ENCODE measurements around the gene ESPN.

The ESPN gene

GRCh38 chr1:6501279-6501813, 76.8 kb downstream of the ESPN start:
- DNase-seq: no peak

DNA sequence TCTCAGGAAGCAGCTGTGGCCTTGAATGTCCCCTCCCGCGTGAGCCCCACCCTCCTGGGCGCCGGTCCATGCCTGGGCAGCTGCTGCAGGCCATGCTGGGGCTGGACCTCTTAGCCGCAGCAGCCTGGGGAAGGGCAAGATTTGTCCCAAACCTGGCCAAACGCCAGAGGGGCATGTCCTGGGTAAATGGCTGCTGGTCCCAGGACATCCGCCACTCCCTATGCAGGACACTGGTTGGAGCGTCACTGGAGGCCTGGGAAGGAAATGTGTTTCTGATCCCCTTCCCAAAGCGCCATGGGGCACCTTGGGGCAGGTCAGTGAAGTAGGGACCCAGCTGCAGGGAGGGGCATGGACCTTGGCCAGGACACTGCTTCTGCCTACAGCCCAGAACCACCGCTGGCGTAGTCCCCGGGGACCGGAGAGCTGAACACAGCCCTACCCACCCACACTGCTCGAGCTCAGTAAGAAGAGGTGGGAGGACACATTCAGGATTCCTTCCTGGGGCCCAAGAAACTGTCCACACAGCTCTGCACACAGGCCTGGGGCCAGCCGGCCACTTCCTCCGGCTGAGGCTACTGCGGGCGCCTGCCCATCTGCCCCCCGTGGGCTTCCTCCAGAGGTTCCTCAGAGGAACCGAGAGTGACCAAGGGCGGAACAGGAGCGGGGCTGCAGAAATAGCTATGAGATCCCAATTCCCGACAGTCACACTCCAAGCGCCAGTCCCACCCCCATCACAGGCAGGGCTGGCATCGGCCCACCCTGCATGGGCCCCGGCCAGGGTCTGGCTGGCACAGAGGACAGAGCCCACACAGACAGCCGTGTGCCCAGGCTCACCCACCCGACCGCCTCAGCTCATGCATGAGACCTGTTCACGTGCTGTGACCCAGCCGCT, 77.7 kb downstream of the ESPN start:
- no peak for DNase-seq

DNA sequence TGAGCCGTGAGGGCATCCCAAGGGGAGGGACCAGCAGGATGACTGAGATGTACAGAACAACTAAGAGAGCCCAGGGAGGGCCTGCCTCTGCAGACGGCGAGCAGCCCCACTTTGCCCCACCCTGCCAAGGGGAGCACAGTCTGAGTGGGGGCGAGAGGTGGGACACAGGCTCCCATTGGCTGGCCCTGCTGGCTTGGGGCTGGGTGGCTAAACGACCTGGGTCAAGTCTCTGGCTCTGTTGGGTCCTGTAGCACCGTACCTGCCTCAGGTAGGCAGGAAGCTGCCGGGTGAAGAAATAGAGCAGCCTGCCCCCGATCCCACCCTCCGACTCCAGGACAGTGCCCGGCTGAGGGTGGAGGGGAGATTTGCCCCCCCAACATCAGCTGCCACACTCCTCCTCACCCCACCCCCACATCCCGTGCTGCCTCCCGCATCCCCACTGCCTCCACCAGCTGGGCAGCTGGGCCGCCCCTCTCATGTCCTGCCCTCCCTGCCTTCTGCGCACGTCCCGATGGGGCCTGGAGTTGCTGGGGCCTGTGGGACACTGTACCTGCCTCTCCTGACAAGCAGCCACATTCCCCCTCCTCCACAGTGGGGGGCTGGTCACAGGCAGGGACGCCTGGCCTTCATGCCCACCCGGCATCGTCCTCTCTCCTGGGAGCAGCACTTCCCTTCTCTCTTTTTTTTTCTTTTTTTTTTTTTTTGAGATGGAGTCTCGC, 79.5 kb downstream of the ESPN start:
- no peak for DNase-seq

DNA sequence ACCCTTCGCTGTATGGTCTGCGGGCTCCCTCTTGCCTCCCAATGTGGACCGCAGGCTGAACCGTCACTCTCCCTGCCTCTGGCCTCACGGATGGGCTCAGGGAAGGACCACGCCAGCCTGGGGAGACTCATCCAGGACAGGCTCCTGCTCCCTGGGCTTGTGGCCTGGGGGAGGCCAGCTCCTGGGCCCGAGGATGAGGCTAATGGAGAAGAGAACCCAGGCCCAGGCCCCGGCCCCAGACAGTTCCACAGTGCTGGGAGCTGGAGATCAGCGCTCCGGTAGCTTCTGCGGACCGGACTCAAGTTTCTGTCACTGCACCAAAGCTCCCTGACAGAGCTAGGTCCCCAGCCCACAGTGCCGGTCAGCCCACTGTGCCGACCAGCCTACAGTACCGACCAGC, 80.3 kb downstream of the ESPN start:
- DNase-seq: no peak

DNA sequence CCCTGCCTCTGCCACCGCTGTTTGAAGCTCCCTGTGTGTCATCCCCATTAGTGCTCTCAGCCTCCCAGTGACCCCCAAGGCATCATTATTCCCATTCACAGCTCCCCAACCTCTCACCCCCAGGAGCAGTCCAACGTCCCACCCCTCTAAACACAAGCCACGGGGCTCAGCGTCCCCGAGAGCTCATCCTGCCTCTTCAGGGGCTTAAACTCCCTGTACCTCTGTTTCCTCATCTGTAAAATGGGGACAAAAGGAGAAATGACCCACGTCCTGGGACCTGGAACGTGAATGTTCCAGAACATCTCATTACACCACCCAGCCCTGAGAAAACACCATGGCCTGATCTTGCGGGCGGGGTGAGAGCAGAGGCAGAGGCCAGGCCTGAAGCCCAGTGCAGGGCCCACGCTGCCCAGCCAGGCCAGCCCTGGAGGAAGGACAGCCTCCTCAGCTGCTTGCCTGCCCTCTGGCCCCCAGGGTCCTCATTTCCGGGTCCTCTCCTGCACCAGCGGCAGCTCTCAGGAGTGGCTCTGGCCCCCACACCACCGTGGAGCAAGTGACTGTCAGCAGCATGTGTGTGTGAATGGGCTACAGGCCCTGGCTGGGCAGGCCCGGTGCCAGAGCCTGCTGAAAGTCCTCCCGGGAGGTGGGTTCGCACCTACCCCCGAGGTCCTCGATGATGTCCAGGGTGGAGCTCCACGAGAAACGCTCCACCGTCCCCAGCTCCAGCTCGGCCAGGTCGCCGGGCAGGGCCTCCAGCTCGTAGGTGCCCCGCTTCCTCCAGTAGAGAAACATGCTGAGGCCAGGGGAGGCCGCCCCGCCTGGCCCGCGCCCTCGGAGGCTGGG, 81.0 kb downstream of the ESPN start:
- DNase-seq: no peak

DNA sequence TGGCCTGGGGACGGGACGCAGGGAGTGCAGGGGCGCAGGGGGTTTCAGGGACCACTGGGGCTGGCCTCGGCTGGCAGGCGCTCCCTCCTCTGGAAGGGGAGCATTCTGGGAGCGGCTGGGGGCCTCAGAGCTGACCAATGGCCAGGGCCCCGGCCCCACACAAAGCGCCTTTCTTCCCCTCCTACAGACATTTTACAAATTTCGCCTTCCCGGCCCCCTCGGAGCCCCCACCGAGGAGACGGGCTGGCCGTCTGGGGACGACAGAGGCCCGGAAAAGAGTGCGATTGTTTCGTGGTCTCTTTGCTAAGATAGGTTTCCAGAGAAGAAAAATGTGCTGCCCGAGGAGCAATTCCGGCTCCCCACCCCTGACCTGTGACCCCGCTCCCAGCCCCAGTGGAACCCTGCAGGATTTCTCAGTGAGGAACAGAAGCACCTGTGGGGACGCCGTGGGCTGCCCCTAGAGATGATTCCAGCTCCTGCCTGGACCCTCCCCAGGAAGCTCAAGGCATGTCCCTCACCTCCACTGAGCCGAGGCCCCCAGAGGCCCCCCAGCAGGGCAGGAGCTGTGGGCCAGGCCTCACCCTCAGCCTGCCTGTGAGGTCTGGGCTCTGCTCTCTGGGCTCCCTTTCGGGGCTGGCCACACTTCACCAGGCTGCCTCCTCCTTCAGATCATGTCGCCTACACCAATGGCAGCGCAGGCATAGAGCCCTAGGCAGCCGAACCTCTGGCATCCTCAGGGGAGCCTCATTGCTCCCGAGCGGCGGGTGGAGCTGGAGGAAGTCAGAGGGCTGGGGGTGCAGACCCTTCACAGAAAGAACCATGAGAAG, 81.8 kb downstream of the ESPN start:
- DNase-seq: no peak

DNA sequence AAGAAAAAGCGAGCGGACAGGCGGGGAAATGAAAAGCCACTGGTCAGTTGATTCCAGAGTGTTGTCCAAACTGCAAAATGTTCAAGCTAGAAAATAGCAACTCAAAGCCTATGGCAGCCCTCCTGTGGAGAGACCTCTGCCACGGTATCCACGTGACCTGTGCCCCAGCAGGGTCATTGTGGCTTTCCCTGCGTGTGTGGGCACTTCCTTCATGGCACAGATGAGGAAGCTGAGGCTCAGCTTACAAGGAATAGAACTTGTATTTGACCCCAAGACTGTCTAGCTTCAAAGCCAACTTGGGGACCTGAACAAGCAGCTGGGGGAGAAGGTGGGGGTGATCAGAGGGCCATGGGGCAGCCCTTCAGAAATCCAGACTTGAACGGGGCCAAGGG, 82.5 kb downstream of the ESPN start:
- no peak for DNase-seq

GRCh38 chr1:6507461-6507911, 82.9 kb downstream of the ESPN start:
- no peak for DNase-seq

GRCh38 chr1:6508154-6508815, 83.7 kb downstream of the ESPN start:
- no peak for DNase-seq

DNA sequence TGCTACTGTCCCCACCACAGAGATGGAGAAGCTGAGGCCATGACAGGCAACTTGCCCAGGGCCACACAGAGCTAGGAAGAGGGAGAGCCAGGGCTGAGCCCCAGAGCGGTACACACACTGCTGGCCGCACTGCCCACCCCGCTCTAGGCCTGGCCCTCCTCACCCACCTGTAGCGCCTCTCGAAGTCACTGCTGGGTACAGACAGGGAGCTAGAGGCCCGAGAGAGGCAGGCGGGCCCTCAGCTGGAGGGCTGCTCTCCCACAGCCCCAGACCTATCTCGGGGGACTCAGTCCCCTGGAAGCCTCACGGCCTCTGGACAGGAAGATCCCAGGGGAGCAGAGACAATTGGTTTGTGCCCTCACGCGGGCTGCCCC, 84.2 kb downstream of the ESPN start:
- no peak for DNase-seq

DNA sequence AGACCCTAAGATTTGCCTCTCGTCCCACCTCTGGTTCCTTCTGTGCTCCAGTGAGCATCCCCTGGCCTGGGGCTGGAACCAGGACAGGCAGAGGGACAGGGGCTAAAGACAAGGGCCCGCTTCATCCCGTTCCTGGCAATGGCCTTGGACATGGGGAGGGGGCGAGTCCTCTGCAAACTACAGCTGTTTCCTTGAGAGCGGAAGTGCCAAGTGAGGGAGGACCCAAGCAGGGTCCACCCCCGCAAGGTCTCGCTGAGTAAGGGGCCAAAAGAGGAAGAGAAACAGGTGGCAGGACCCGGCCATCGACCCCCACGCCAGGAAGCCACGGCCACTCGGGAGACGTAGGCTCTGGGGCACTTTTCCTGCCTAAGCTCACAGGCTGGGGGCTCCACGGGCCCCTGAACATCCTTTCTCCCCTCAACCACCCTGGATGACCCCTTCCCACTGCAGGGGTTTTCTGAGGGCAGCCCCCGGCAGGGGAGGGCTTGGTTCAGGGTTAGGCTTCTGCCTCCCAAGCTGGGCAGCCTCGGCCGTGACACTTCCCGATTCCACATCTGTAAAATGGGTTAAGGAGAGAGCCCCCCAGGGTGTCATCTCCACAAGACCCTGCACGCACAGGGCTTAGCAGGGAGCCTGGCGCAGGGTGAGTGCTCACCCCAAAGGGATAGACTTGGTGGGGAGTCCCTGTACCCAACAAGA, 84.8 kb downstream of the ESPN start:
- DNase-seq: no peak

DNA sequence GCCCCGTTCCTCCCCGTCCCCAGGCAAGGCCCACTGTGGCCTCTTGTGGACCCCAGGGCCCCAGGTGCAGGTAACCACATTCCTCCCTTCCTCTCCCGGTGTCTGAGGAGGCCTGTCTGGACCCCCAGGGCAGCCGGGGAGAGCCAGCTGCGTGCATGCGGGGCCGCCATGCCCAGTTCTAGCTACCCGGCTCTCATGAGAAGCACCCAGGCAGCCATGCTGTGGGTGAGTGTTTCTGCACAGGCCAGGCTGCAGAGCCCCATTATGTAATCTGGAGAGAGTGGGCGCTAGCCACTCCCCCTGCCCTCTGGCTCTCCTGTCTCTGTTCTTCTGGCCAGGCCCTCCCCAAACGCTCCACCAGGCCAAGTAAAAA, 85.3 kb downstream of the ESPN start:
- DNase-seq: no peak

DNA sequence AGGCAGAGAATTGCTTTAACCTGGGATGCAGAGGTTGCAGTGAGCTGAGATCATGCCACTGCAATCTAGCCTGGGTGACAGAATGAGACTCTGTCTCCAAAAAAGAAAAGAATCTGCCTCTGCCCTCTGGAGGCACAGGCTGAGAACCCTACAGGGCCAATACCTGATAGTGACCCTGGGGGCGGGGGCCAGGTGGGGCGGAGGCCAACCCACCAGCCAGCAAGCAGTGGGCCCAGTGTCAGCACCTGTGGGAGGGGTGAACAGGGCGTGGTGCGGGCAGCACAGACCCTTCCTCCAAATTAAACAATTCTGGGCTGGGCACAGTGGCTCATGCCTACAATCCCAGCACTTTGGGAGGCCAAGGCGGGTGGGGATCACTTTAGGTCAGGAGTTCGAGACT, 85.9 kb downstream of the ESPN start:
- DNase-seq: no peak
